HUES48 (cell line): ENCODE results near the gene CACNA1S.

ENCODE experiments used
- H3K27ac ChIP-seq: one replicate; pipeline ENCODE4 v1.7.0; 2013; ENCODE audit warnings: low read depth, low read length, inconsistent platforms
- H3K27me3 ChIP-seq: 2 replicates; pipeline ENCODE4 v1.6.1; 2013; ENCODE audit warnings: mild to moderate bottlenecking, low read length; ENCODE audit not compliant: control insufficient read depth, insufficient read depth
- H3K36me3 ChIP-seq: 2 replicates; pipeline ENCODE4 v1.6.1; 2013; ENCODE audit warnings: low read length; ENCODE audit not compliant: control insufficient read depth, insufficient read depth
- H3K4me1 ChIP-seq: 2 replicates; pipeline ENCODE4 v1.6.1; 2013; ENCODE audit warnings: mild to moderate bottlenecking, low read length; ENCODE audit not compliant: control insufficient read depth, insufficient read depth
- H3K4me3 ChIP-seq: 2 replicates; pipeline ENCODE4 v1.5.1; 2013; ENCODE audit warnings: mild to moderate bottlenecking, low read depth, low read length
- H3K9ac ChIP-seq: 2 replicates; pipeline ENCODE4 v1.6.1; 2013; ENCODE audit warnings: mild to moderate bottlenecking, low read depth, low read length, moderate library complexity
- H3K9me3 ChIP-seq: 2 replicates; pipeline ENCODE4 v1.6.1; 2013; ENCODE audit warnings: low read length; ENCODE audit not compliant: control insufficient read depth, insufficient read depth

The CACNA1S gene

GRCh38 chr1:201145816-201146215 is 33.6 kb upstream of the CACNA1S start:
- Histone ChIP-seq H3K4me3 (no peak overlapping the region), H3K27ac (no peak overlapping the region), H3K36me3 (peaks cover 100% of the 10 kb centered on the region), H3K9me3 (no peaks in the 10 kb centered on the region), H3K9ac (no peak overlapping the region), H3K4me1 (no peaks in the 10 kb centered on the region), H3K27me3 (no peaks in the 10 kb centered on the region)

- Histone ChIP-seq H3K27me3 (no peaks in the 10 kb centered on the region), H3K4me3 (no peak overlapping the region), H3K4me1 (no peaks in the 10 kb centered on the region), H3K36me3 (peaks cover 100% of the 10 kb centered on the region), H3K27ac (no peak overlapping the region), H3K9ac (no peak overlapping the region), H3K9me3 (no peaks in the 10 kb centered on the region)
Measured at GRCh38 chr1:201145132-201145531, 32.9 kb upstream of the CACNA1S start.

GRCh38 chr1:201144701-201145100 is 32.5 kb upstream of the CACNA1S start:
- peaks cover 100% of the 10 kb centered on the region for H3K36me3 ChIP-seq
- no peak overlapping the region for H3K27ac ChIP-seq

GRCh38 chr1:201143726-201144635 is 31.8 kb upstream of the CACNA1S start:
- Histone ChIP-seq H3K27ac (no peak overlapping the region), H3K9me3 (no peaks in the 10 kb centered on the region), H3K4me1 (no peaks in the 10 kb centered on the region), H3K4me3 (no peak overlapping the region), H3K36me3 (peaks cover 100% of the 10 kb centered on the region), H3K9ac (no peak overlapping the region), H3K27me3 (no peaks in the 10 kb centered on the region)

More at GRCh38 chr1:201144701-201145100, 32.5 kb upstream of the CACNA1S start:
- Histone ChIP-seq H3K27me3 (no peaks in the 10 kb centered on the region), H3K4me1 (no peaks in the 10 kb centered on the region), H3K9me3 (no peaks in the 10 kb centered on the region), H3K9ac (no peak overlapping the region), H3K4me3 (no peak overlapping the region)

- no peaks in the 10 kb centered on the region for H3K4me1 ChIP-seq
- H3K27me3 ChIP-seq, result no peaks in the 10 kb centered on the region
- no peaks in the 10 kb centered on the region for H3K9me3 ChIP-seq
- H3K27ac ChIP-seq, result no peak overlapping the region
- H3K4me3 ChIP-seq, result no peak overlapping the region
- no peak overlapping the region for H3K9ac ChIP-seq
- peaks cover 99% of the 10 kb centered on the region for H3K36me3 ChIP-seq
Measured at GRCh38 chr1:201142849-201143725, 30.9 kb upstream of the CACNA1S start.

- no peak overlapping the region for H3K27ac ChIP-seq
- no peaks in the 10 kb centered on the region for H3K4me1 ChIP-seq
- no peak overlapping the region for H3K4me3 ChIP-seq
- H3K36me3 ChIP-seq, result peaks cover 99% of the 10 kb centered on the region
- H3K9me3 ChIP-seq, result no peaks in the 10 kb centered on the region
- H3K27me3 ChIP-seq, result no peaks in the 10 kb centered on the region
- no peak overlapping the region for H3K9ac ChIP-seq
Measured at GRCh38 chr1:201142011-201142848, 30.0 kb upstream of the CACNA1S start.

- no peaks in the 10 kb centered on the region for H3K9me3 ChIP-seq
- peaks cover 99% of the 10 kb centered on the region for H3K36me3 ChIP-seq
- H3K4me3 ChIP-seq, result no peak overlapping the region
- no peaks in the 10 kb centered on the region for H3K4me1 ChIP-seq
- no peaks in the 10 kb centered on the region for H3K27me3 ChIP-seq
- no peak overlapping the region for H3K27ac ChIP-seq
- H3K9ac ChIP-seq, result no peak overlapping the region
Measured at GRCh38 chr1:201141418-201141817, 29.2 kb upstream of the CACNA1S start.

GRCh38 chr1:201140941-201141260 is 28.7 kb upstream of the CACNA1S start:
- no peaks in the 10 kb centered on the region for H3K27me3 ChIP-seq
- H3K36me3 ChIP-seq, result peaks cover 98% of the 10 kb centered on the region
- no peak overlapping the region for H3K27ac ChIP-seq
- H3K4me3 ChIP-seq, result no peak overlapping the region
- no peaks in the 10 kb centered on the region for H3K4me1 ChIP-seq
- no peaks in the 10 kb centered on the region for H3K9me3 ChIP-seq
- H3K9ac ChIP-seq, result no peak overlapping the region

GRCh38 chr1:201140235-201140940 is 28.2 kb upstream of the CACNA1S start:
- Histone ChIP-seq H3K27ac (no peak overlapping the region), H3K4me3 (no peak overlapping the region)

GRCh38 chr1:201139756-201140155 is 27.5 kb upstream of the CACNA1S start:
- Histone ChIP-seq H3K9me3 (no peaks in the 10 kb centered on the region), H3K27me3 (no peaks in the 10 kb centered on the region), H3K36me3 (peaks cover 98% of the 10 kb centered on the region), H3K4me1 (no peaks in the 10 kb centered on the region), H3K9ac (no peak overlapping the region), H3K4me3 (no peak overlapping the region), H3K27ac (no peak overlapping the region)

More at GRCh38 chr1:201140235-201140940, 28.2 kb upstream of the CACNA1S start:
- Histone ChIP-seq H3K9ac (no peak overlapping the region), H3K27me3 (no peaks in the 10 kb centered on the region), H3K4me1 (no peaks in the 10 kb centered on the region), H3K9me3 (no peaks in the 10 kb centered on the region), H3K36me3 (peaks cover 98% of the 10 kb centered on the region)
